Panc1 (cell line): ENCODE results near the gene ZNF446. TPM values are rescaled to one million over a fixed set of nuclear protein-coding genes. Genes with fewer than 3 reads are reported as not detected.
A peak's percentile ranks its signal among the peaks of the same experiment; 100 is the strongest.
"Not testable (repeated sequence)": the region's sequence is repeated elsewhere in the genome, so short reads cannot be mapped to it uniquely, and the experiment has no call there.

ENCODE experiments used
- ATAC-seq: fragments of 200-7000 bp; cut with Tn5 transposase; 2 replicates; pipeline ENCODE4 v1.9.1; 2020; ENCODE audit warnings: mild to moderate bottlenecking, moderate library complexity
- BruUV-seq: library from RNA; stranded (reverse); fragments of 400-500 nt; replicated peaks from 2 replicates; lab custom pipeline; 2021; lab: Mats Ljungman, UMichigan
- CTCF ChIA-PET: fragments of 300-600 bp; sonication (Branson Sonifier 250); formaldehyde crosslinking; loops from one replicate; lab custom pipeline; 2022; ENCODE audit warnings: antibody characterized with exemption; lab: Charles Lee
- POLR2A ChIA-PET: fragments of 300-600 bp; sonication (Branson Sonifier 250); formaldehyde crosslinking; loops from one replicate; lab custom pipeline; 2022; ENCODE audit warnings: antibody characterized with exemption; lab: Charles Lee
- DNase-seq: peaks from one replicate; pipeline ENCODE4 v3.0.0-alpha.2; 2010; ENCODE audit warnings: low read depth, low spot score
- H3K27ac ChIP-seq: 2 replicates; pipeline ENCODE4 v1.5.1; 2011; ENCODE audit warnings: mild to moderate bottlenecking, low read length, inconsistent platforms
- H3K27me3 ChIP-seq: fragments of 200-500 bp; sonication (Bioruptor generic); 2 replicates; pipeline ENCODE4 v1.6.0; 2014; ENCODE audit warnings: low read length, inconsistent platforms; ENCODE audit not compliant: control insufficient read depth, insufficient read depth
- H3K36me3 ChIP-seq: fragments of 200-500 bp; sonication (Bioruptor generic); 2 replicates; pipeline ENCODE4 v1.5.1; 2014; ENCODE audit warnings: inconsistent platforms, mild to moderate bottlenecking, low read length, moderate library complexity; ENCODE audit not compliant: control insufficient read depth, insufficient read depth
- H3K4me1 ChIP-seq: 2 replicates; pipeline ENCODE4 v1.5.1; 2011; ENCODE audit warnings: inconsistent platforms, mild to moderate bottlenecking, low read length, moderate library complexity; ENCODE audit not compliant: control insufficient read depth, insufficient read depth
- H3K4me3 ChIP-seq, 2 experiments: 2 replicates each; pipeline ENCODE4 v1.5.1; 2011 to 2012; ENCODE audit warnings: low read depth in 2 of 2, low read length in 2 of 2, mild to moderate bottlenecking in 2 of 2, inconsistent platforms in 1 of 2, moderate library complexity in 1 of 2
- H3K9me3 ChIP-seq: fragments of 200-500 bp; sonication (Bioruptor generic); 2 replicates; pipeline ENCODE4 v1.5.1; 2014; ENCODE audit warnings: low read depth, mild to moderate bottlenecking, inconsistent platforms, low read length, moderate library complexity; ENCODE audit not compliant: control insufficient read depth, insufficient read depth
- CTCF ChIP-seq: fragments of 450-650 bp; IDR thresholded peaks from 2 replicates; pipeline ENCODE4 v1.5.1; 2017; ENCODE audit warnings: mild to moderate bottlenecking
- POLR2AphosphoS5 ChIP-seq: IDR thresholded peaks from 2 replicates; pipeline ENCODE4 v1.6.1; 2012; ENCODE audit warnings: mild to moderate bottlenecking, low read depth, low read length, moderate library complexity
- REST ChIP-seq, 2 experiments: IDR thresholded peaks; 2 replicates each; pipeline ENCODE4 v1.6.1; 2011 to 2012; ENCODE audit warnings: low read depth in 2 of 2, control low read depth in 1 of 2, low read length in 1 of 2, mild to moderate bottlenecking in 1 of 2, moderate library complexity in 1 of 2; ENCODE audit not compliant: insufficient read depth in 1 of 2
- SIN3A ChIP-seq: IDR thresholded peaks from 2 replicates; pipeline ENCODE4 v1.6.1; 2012; ENCODE audit warnings: low read depth, mild to moderate bottlenecking, low read length, moderate library complexity, borderline replicate concordance; ENCODE audit not compliant: insufficient read depth
- TCF7L2 ChIP-seq: IDR thresholded peaks from 2 replicates; pipeline ENCODE4 v1.6.1; 2011; ENCODE audit warnings: mild to moderate bottlenecking, low read depth, low read length, inconsistent platforms
- in situ Hi-C: cut with HindIII; loops from 2 replicates; pipeline ENCODE4 v1.10.0; 2016; ENCODE audit warnings: low sequenced_read_pairs, low pct_unique_long_range_greater_than_20kb
- intact Hi-C: fragments of 100-400 bp; cut with micrococcal nuclease; formaldehyde crosslinking; loops from one replicate; pipeline ENCODE4 v1.10.0; 2022; ENCODE audit not compliant: unreplicated experiment
- total RNA-seq: library from RNA; stranded (reverse); gene quantifications from one replicate; pipeline ENCODE4 v1.2.1, GENCODE V29; 2021; ENCODE audit not compliant: unreplicated experiment

Gene ZNF446
- total RNA-seq, 1 experiment from 2014 or later: 20.7 TPM

GRCh38 chr19:58468216-58468839, 7.8 kb upstream of the ZNF446 start:
- Histone ChIP-seq H3K27ac (no peak overlapping the region), H3K36me3 (no peaks in the 10 kb centered on the region), H3K9me3 (no peaks in the 10 kb centered on the region), H3K27me3 (no peaks in the 10 kb centered on the region), H3K4me3 (peak overlapping the region; percentile 73 to 93), H3K4me1 (peaks cover 2% of the 10 kb centered on the region; the same call in 1 of the 2 replicates)
- ATAC-seq (no peak), DNase-seq (no peak)
- ChIA-PET CTCF (no interaction called here), POLR2A (no interaction called here)
- intact Hi-C loops: no loop called here
- BruUV-seq: no TSS peak
- TF ChIP-seq SIN3A (no peak), POLR2AphosphoS5 (no peak), REST (IDR thresholded peaks at IDR 0.05; ENCODE audit: insufficient read depth in 1 of 2, low read depth in 2 of 2, low read length in 1 of 2) (no peak), TCF7L2 (no peak), CTCF (no peak)
- in situ Hi-C loops: no loop called here

- ATAC-seq: no peak
- CTCF ChIA-PET: no interaction called here
- POLR2A ChIA-PET: interaction anchor here (0.5 kb wide), 1 partner anchor 58 kb away, joined by 3 read pairs; no protein-coding TSS in a partner anchor
- Histone ChIP-seq H3K27me3 (no peaks in the 10 kb centered on the region), H3K27ac (no peak overlapping the region), H3K4me3 (no peak overlapping the region), H3K36me3 (no peaks in the 10 kb centered on the region), H3K4me1 (peaks cover 3% of the 10 kb centered on the region; the same call in 1 of the 2 replicates), H3K9me3 (no peaks in the 10 kb centered on the region)
- TF ChIP-seq TCF7L2 (no peak), SIN3A (no peak), POLR2AphosphoS5 (no peak), CTCF (no peak), REST (IDR thresholded peaks at IDR 0.05; ENCODE audit: insufficient read depth in 1 of 2, low read depth in 2 of 2, low read length in 1 of 2) (no peak)
- DNase-seq: no peak
- BruUV-seq: no TSS peak
- intact Hi-C loops: no loop called here
- in situ Hi-C loops: no loop called here
These were observed 6.7 kb upstream of the ZNF446 start for GRCh38 chr19:58469241-58470013.

- H3K27me3 ChIP-seq, in situ Hi-C loops, CTCF ChIA-PET, ATAC-seq, BruUV-seq, H3K36me3 ChIP-seq, intact Hi-C loops, DNase-seq, H3K9me3 ChIP-seq, H3K4me3 ChIP-seq, POLR2A ChIA-PET, H3K27ac ChIP-seq: not testable (repeated sequence)
- peaks cover 12% of the 10 kb centered on the region for H3K4me1 ChIP-seq
These were observed 5.2 kb upstream of the ZNF446 start for GRCh38 chr19:58470837-58471543.
